Measurements from ENCODE around the gene LIN54. TPM values are rescaled to one million over a fixed set of nuclear protein-coding genes. Genes with fewer than 3 reads are reported as not detected.
A peak's percentile ranks its signal among the peaks of the same experiment; 100 is the strongest.

Gene LIN54
- total and polyA plus RNA-seq, 9 of the 15 experiments (the other 6 are each of a cell fraction or from before 2014, with no cell fraction given), result 2.2 to 22.5 (median 15.8) TPM

DNA sequence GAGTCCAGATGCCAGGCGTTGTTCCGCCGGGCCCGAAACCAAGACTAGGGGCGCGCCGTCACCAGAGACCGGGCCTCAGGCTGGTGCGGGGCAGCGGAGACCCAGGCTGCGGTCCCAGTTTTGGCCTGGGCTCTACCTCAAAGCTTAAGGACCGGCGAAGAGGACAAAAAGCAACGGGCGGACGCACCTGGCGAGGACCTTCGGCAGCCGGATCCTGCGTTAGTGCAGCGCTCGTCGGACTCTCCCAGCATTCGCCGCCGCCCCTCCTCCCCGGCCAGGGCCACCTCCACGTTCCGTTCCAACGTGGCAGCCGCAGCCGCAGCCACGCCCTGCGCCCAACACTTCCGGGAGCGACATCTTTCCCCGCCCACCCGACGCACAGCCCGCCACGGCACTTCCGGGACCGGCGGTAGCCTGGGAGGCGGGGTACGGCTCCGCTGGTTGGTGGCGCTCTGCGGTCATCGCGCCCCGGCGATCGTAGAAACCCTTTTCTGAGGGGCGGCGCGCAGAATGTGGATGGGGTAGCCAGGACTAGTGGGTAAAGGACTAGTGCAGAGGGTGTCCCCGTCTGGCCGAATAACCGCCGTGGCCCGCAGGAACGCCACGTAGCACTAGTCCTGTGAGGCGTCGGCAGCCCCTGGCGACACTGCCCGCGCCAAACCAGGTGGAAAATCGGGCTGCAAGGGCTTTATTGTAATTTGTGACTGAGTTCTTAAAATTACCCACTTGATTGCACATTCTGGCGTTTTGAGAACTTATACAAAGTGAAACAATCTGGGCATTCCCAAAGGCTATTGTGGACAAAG, 119.5 kb downstream of the LIN54 start, which contains the start of gene SEC31A (continued):
- TF ChIP-seq MTA2 (IDR thresholded peaks at IDR 0.05; ENCODE audit: low read depth), result no peak
- peak; percentile 47 for TF ChIP-seq EP300 (IDR thresholded peaks at IDR 0.05; ENCODE audit: low read length)
- TF ChIP-seq NRF1 (conservative IDR thresholded peaks at IDR 0.05 in 1 of 2, IDR thresholded peaks at IDR 0.05 in 1 of 2), result peak; percentile 73 to 80
- TF ChIP-seq NONO (IDR thresholded peaks at IDR 0.05; ENCODE audit: low read depth in 2 of 2, low read length in 1 of 2), result peak; percentile 28 to 49; a peak in 3 of 4 replicates
- TF ChIP-seq, protein P1, sequence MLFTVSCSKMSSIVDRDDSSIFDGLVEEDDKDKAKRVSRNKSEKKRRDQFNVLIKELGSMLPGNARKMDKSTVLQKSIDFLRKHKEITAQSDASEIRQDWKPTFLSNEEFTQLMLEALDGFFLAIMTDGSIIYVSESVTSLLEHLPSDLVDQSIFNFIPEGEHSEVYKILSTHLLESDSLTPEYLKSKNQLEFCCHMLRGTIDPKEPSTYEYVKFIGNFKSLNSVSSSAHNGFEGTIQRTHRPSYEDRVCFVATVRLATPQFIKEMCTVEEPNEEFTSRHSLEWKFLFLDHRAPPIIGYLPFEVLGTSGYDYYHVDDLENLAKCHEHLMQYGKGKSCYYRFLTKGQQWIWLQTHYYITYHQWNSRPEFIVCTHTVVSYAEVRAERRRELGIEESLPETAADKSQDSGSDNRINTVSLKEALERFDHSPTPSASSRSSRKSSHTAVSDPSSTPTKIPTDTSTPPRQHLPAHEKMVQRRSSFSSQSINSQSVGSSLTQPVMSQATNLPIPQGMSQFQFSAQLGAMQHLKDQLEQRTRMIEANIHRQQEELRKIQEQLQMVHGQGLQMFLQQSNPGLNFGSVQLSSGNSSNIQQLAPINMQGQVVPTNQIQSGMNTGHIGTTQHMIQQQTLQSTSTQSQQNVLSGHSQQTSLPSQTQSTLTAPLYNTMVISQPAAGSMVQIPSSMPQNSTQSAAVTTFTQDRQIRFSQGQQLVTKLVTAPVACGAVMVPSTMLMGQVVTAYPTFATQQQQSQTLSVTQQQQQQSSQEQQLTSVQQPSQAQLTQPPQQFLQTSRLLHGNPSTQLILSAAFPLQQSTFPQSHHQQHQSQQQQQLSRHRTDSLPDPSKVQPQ (CRISPR knock-in tag; IDR thresholded peaks at IDR 0.05; ENCODE audit: borderline replicate concordance), result no peak
- TF ChIP-seq SOX6 (IDR thresholded peaks at IDR 0.05), result peak; percentile 29
- TF ChIP-seq LCOR (CRISPR knock-in tag; IDR thresholded peaks at IDR 0.05), result peak; percentile 82; the same call in 1 of the 2 replicates
- TF ChIP-seq SAFB (IDR thresholded peaks at IDR 0.05; ENCODE audit: borderline replicate concordance, low read depth, low read length), result peak; percentile 61
- TF ChIP-seq, protein P2, sequence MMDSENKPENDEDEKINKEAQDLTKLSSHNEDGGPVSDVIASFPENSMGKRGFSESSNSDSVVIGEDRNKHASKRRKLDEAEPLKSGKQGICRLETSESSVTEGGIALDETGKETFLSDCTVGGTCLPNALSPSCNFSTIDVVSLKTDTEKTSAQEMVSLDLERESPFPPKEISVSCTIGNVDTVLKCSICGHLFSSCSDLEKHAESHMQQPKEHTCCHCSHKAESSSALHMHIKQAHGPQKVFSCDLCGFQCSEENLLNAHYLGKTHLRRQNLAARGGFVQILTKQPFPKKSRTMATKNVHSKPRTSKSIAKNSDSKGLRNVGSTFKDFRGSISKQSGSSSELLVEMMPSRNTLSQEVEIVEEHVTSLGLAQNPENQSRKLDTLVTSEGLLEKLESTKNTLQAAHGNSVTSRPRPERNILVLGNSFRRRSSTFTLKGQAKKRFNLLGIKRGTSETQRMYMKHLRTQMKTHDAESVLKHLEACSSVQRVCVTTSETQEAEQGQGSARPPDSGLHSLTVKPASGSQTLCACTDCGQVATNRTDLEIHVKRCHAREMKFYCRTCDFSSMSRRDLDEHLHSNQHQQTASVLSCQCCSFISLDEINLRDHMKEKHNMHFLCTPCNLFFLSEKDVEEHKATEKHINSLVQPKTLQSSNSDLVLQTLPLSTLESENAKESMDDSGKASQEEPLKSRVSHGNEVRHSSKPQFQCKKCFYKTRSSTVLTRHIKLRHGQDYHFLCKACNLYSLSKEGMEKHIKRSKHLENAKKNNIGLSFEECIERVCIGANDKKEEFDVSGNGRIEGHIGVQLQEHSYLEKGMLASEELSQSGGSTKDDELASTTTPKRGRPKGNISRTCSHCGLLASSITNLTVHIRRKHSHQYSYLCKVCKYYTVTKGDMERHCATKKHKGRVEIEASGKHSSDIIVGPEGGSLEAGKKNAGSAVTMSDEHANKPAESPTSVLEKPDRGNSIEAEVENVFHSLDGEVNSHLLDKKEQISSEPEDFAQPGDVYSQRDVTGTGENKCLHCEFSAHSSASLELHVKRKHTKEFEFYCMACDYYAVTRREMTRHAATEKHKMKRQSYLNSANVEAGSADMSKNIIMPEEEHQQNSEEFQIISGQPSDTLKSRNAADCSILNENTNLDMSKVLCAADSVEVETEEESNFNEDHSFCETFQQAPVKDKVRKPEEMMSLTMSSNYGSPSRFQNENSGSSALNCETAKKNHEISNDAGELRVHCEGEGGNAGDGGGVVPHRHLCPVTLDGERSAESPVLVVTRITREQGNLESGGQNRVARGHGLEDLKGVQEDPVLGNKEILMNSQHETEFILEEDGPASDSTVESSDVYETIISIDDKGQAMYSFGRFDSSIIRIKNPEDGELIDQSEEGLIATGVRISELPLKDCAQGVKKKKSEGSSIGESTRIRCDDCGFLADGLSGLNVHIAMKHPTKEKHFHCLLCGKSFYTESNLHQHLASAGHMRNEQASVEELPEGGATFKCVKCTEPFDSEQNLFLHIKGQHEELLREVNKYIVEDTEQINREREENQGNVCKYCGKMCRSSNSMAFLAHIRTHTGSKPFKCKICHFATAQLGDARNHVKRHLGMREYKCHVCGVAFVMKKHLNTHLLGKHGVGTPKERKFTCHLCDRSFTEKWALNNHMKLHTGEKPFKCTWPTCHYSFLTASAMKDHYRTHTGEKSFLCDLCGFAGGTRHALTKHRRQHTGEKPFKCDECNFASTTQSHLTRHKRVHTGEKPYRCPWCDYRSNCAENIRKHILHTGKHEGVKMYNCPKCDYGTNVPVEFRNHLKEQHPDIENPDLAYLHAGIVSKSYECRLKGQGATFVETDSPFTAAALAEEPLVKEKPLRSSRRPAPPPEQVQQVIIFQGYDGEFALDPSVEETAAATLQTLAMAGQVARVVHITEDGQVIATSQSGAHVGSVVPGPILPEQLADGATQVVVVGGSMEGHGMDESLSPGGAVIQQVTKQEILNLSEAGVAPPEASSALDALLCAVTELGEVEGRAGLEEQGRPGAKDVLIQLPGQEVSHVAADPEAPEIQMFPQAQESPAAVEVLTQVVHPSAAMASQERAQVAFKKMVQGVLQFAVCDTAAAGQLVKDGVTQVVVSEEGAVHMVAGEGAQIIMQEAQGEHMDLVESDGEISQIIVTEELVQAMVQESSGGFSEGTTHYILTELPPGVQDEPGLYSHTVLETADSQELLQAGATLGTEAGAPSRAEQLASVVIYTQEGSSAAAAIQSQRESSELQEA (IDR thresholded peaks at IDR 0.05; ENCODE audit: low read depth), result peak; percentile 86
- no peak for TF ChIP-seq CBFA2T2 (conservative IDR thresholded peaks at IDR 0.05)
- peak; percentile 45 for TF ChIP-seq CHD1 (IDR thresholded peaks at IDR 0.05; ENCODE audit: low read length)
- TF ChIP-seq, protein P3, sequence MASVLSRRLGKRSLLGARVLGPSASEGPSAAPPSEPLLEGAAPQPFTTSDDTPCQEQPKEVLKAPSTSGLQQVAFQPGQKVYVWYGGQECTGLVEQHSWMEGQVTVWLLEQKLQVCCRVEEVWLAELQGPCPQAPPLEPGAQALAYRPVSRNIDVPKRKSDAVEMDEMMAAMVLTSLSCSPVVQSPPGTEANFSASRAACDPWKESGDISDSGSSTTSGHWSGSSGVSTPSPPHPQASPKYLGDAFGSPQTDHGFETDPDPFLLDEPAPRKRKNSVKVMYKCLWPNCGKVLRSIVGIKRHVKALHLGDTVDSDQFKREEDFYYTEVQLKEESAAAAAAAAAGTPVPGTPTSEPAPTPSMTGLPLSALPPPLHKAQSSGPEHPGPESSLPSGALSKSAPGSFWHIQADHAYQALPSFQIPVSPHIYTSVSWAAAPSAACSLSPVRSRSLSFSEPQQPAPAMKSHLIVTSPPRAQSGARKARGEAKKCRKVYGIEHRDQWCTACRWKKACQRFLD (CRISPR knock-in tag; IDR thresholded peaks at IDR 0.05), result 0 out of 2 replicates have a peak, but pooled peaks have one; percentile 50
- TF ChIP-seq YY1 (IDR thresholded peaks at IDR 0.05; ENCODE audit: borderline replicate concordance in 1 of 3, control insufficient read depth in 1 of 3, extremely low read depth in 1 of 3, insufficient read depth in 3 of 3, insufficient read length in 1 of 3, insufficient replicate concordance in 2 of 3, low read depth in 1 of 3, low read length in 2 of 3), result peak in 2 of 3 experiments; percentile 87 to 89
- TF ChIP-seq ZNF431 (CRISPR knock-in tag; IDR thresholded peaks at IDR 0.05), result peak; percentile 70
